Measurements from ENCODE around the gene DUSP19. TPM values are rescaled to one million over a fixed set of nuclear protein-coding genes. Genes with fewer than 3 reads are reported as not detected.
"Not testable (repeated sequence)": the region's sequence is repeated elsewhere in the genome, so short reads cannot be mapped to it uniquely, and the experiment has no call there.

Gene DUSP19, protein sequence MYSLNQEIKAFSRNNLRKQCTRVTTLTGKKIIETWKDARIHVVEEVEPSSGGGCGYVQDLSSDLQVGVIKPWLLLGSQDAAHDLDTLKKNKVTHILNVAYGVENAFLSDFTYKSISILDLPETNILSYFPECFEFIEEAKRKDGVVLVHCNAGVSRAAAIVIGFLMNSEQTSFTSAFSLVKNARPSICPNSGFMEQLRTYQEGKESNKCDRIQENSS
- total RNA-seq = 1 to 10 TPM; 1.6 to 2.1 TPM

DNA sequence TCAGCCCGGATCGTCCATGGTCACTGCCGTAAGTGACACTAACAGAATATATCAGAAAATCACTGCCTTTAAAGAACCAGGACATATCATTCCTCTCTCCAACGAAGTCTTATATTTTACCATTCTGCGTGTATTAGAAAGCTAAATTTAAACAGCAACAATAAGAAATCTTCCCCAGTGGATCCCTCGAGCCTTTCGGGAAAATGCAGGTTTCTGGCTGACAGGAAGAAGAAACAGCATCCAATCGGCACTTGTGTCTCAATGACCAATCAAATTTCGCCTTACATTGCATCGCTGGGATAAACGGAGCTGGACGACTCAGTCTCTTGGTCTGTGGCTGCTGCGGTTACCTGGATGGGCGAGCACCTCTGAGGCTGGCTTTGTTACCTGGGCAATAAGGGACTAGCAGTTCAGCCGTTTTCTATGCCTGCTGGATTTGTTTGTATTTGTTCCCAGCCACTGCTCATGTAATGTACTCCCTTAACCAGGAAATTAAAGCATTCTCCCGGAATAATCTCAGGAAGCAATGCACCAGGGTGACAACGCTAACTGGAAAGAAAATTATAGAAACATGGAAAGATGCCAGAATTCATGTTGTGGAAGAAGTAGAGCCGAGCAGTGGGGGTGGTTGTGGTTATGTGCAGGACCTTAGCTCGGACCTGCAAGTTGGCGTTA lies at the start of gene DUSP19:
Gene DUSP19 (plus strand): TSS at position 284 of the 675 bp plus-strand sequence. CDS start 187 bp downstream, at position 471.
- Mint-ChIP-seq H3K27ac (peak within 1 kb of the TSS; percentile 88), H3K9me3 (no peaks in the 10 kb centered on the region), H3K27me3 (no peaks in the 10 kb centered on the region), H3K36me3 (ENCODE audit: low read depth) (no peaks in the 10 kb centered on the region), H3K4me3 (peak within 1 kb of the TSS; percentile 96), H3K4me1 (peaks cover 6% of the 10 kb centered on the region)
- ATAC-seq (replicated peaks) = peak; percentile 96

DNA sequence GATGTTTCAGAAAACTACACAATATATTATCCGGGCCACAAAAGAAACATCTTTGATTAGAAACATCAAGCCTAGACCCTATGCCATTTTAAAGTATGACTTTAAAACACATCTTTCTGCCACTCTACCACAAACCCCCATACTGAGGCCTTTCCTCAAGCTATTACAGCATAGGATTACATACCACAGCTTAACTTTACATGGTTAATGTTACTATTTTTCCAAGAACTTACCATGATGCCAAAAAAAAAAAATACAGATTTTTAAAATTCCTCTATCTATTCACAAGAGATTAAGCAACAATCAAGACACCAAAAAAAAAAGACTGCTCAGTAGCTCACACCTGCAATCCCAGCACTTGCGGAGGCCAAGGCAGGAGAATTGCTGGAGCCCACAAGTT lies 49.3 kb upstream of the DUSP19 start:
- H3K4me1 Mint-ChIP-seq = no peaks in the 10 kb centered on the region
- no peak for ATAC-seq (replicated peaks)
- H3K9me3 Mint-ChIP-seq = no peaks in the 10 kb centered on the region
- no peak overlapping the region for H3K27ac Mint-ChIP-seq
- H3K4me3 Mint-ChIP-seq = no peak overlapping the region
- H3K27me3 Mint-ChIP-seq = peaks cover 6% of the 10 kb centered on the region
- no peaks in the 10 kb centered on the region for H3K36me3 Mint-ChIP-seq (ENCODE audit: low read depth)

DNA sequence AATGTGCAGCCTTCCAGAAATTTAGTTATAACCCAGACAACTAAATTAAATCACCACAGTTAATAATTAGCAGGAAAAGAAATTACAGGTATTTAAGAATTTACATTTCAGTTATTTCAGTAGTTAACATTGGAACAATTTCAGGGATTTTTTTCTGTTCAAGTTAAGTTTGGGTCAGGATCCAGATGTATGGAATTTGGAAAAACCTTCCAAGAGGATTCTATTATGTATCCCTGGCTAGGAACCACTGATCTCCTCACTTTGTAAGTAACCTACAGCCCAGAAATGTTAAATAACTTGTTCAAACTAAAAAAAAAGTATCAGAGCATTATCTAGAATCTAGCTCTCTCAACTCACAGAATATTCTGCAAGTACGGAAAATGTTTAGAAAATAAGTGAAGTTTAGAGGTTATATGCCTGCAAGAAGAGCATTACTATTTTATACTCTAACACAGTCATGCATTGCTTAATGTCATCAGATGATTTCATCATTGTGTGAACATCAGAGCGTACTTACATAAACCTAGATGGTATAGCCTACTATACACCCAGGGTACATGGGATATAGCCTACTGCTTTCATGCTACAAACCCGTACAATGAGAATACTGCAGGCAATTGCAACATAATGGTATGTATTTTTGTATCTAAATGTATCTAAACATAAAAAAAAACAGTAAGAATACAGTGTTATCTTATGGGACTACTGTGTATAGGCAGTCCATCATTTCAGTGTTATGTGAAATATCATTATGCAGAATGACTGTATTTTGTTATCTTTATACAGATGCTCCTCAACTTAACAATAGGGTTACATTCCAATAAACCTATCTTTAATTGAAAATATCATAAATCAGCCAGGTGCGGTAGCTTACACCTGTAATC lies 46.4 kb upstream of the DUSP19 start:
- H3K9me3 Mint-ChIP-seq = no peaks in the 10 kb centered on the region
- H3K4me1 Mint-ChIP-seq = peaks cover 6% of the 10 kb centered on the region
- no peak overlapping the region for H3K4me3 Mint-ChIP-seq
- ATAC-seq (replicated peaks) = no peak
- no peak overlapping the region for H3K27ac Mint-ChIP-seq
- H3K27me3 Mint-ChIP-seq = peaks cover 19% of the 10 kb centered on the region
- H3K36me3 Mint-ChIP-seq (ENCODE audit: low read depth) = no peaks in the 10 kb centered on the region

DNA sequence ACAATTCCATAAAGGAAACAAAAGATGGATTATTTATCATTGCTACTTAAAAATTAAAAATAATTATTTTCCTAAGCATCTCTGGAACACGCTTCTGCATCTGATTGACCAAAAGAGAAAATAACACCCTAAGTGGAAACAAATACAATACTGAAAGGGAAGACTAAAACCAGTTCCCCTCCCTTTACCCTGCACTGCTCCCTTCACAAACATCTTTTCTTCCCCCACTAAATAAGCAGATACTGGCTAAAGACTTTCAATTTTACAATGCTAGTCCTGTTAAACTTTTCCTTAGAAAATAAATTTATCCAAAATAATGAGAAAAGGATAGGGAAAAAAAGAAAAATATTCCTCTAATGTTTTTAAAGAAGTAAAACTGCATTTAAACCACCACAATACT lies 44.6 kb upstream of the DUSP19 start:
- Mint-ChIP-seq H3K9me3 (no peaks in the 10 kb centered on the region), H3K27ac (no peak overlapping the region), H3K4me3 (no peak overlapping the region), H3K36me3 (ENCODE audit: low read depth) (no peaks in the 10 kb centered on the region), H3K27me3 (peaks cover 19% of the 10 kb centered on the region), H3K4me1 (peaks cover 11% of the 10 kb centered on the region)
- no peak for ATAC-seq (replicated peaks)

DNA sequence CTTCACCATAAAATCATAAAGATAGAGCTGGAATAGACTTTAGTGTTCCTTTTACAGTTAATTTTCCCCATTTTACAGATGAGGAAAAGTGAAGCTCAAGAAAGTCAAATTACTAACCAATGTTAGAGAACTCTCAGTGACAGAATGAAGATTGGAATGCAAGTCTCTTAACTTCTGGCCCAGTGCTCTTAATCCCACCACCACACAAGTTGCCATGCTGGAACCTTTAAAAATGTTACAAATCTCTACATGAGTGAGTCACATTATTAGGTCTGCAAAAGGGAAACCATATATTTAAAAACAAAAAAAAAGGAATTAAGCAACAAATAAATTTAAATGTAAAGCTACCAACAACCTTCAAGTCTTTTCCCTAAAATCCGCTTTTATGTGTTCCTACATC lies 43.7 kb upstream of the DUSP19 start:
- H3K9me3 Mint-ChIP-seq = no peaks in the 10 kb centered on the region
- H3K4me1 Mint-ChIP-seq = peaks cover 13% of the 10 kb centered on the region
- no peaks in the 10 kb centered on the region for H3K36me3 Mint-ChIP-seq (ENCODE audit: low read depth)
- peaks cover 23% of the 10 kb centered on the region for H3K27me3 Mint-ChIP-seq
- no peak overlapping the region for H3K4me3 Mint-ChIP-seq
- no peak for ATAC-seq (replicated peaks)
- no peak overlapping the region for H3K27ac Mint-ChIP-seq

DNA sequence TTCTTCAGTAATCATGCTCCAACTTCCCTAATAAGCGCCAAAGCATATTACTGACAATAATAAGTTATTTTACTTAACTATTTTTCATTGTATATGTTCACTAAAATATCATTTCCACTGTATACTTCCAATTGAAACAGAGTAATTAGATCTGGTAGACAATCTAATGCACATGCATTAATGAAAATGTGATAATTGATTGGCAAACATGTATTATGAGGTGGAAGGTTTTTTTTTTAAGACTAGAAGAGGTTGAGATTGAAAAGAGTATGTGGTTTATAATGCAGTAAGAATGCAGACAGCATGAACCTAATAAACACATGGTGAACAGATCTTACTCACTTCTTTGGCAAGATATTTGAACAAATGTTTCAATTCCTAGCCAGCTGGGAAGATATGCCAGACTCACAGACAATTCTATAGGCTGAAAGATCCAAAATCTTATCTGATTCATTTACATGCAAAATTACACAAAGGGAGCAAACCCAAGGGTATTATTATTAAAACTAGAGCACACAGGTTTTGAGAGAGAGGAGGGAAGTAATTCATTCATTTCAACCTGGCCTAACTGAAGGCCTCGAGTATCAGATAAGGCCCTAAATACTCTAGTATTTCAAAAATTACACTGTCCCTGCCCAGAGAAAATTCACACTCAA lies 43.1 kb upstream of the DUSP19 start:
- no peak for ATAC-seq (replicated peaks)
- peaks cover 30% of the 10 kb centered on the region for H3K27me3 Mint-ChIP-seq
- peak overlapping the region; percentile 90 for H3K4me3 Mint-ChIP-seq
- H3K27ac Mint-ChIP-seq = no peak overlapping the region
- H3K4me1 Mint-ChIP-seq = peaks cover 13% of the 10 kb centered on the region
- no peaks in the 10 kb centered on the region for H3K36me3 Mint-ChIP-seq (ENCODE audit: low read depth)
- H3K9me3 Mint-ChIP-seq = no peaks in the 10 kb centered on the region

DNA sequence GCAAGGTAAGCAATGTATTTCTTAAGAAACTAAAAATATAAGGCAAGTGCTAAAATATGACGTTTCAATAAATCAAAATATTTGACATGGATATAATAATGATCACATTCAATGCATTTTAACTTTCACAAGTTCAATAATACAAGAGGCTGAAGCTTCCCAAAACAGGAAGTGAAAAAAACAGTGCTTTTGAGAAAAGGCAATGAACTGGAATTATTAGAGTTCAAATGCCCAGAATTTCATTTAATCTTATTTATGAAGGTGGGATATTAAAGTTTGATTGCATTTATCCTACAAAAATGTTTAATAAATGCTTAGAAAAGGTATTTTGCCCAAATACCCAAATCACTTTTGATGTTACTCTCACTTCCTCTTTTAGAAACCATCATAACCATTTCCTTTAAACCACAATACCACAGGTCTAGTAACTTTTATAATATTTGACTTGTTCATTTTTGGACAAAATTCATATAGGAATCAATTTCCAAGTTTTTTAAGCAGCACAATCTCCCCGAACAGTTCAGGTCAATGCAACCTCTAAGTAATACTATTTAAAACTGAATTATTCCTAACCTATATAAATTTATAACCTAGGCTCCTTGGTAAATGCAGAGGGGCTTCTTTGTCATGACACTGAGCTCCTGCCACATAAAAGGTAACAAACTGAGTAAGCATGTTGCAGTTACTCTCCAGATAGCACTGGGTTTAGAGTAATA lies 42.4 kb upstream of the DUSP19 start:
- Mint-ChIP-seq H3K4me3 (peak overlapping the region; percentile 90), H3K9me3 (no peaks in the 10 kb centered on the region), H3K27me3 (peaks cover 32% of the 10 kb centered on the region), H3K4me1 (peaks cover 13% of the 10 kb centered on the region), H3K27ac (no peak overlapping the region), H3K36me3 (ENCODE audit: low read depth) (no peaks in the 10 kb centered on the region)
- no peak for ATAC-seq (replicated peaks)

DNA sequence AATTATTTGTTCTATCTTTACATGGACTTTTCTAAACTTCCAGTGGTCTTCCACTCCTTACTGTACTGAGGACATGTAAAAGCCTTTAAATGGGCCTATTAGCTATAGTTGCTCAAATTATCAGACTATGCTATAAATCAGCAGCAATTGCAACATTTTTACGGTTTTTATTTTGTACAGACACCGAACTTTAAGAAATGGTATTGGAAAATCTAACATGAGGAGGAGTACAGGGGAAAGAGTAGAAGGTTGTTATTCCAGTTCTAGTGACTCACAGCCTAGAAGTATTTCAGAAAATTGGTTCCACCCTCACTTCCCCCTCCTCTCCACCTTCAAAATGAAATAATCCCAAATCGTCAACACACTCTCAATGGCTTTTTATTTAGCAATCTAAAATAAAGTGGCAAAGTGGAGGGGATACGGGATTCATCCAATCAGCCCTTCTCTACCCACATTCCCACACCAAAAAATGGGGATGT lies 41.4 kb upstream of the DUSP19 start:
- Mint-ChIP-seq H3K36me3 (ENCODE audit: low read depth) (no peaks in the 10 kb centered on the region), H3K4me1 (peaks cover 13% of the 10 kb centered on the region), H3K27ac (peak overlapping the region; percentile 85), H3K9me3 (no peaks in the 10 kb centered on the region), H3K4me3 (peak overlapping the region; percentile 90), H3K27me3 (peaks cover 34% of the 10 kb centered on the region)
- ATAC-seq (replicated peaks) = no peak

DNA sequence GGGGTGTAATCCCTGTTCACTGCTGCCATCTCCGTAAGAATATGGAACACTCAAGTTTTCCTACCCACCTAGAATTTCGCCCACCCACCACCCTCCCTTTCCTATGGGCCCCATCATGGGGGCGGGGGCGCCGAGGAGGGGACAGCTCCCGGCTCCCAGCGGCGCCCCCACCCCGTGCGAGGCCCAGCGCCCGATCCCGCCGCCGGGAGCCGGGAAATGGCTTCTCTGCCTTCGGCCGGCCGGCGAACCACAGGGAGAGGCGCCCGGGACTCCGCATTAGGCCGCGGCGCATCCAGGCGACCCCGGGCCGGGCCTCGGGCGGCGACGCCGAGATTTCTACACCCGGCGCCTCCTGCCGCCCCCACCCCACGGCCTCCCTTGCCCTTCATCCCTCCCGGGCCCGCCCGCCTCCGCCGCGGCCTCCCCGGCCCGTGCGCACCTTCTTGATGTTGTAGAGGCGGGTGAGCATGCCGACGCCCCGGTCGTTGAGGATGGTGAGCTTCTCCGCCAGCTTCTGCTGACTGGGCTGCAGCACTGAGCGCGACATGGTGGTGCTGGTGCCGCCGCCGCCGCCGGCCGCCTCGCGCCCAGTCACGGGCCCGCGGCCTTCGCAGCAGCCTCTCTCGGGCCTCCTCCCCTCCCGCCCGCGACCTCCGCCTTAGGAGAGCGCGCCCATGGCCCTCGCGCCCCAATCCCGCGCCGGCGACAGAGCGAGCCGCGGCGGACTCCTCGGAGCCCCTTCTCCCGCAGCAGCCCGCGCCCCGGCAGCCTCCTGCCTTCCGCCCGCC lies 40.8 kb upstream of the DUSP19 start:
- peak overlapping the region; percentile 85 for H3K27ac Mint-ChIP-seq
- peak; percentile 67 for ATAC-seq (replicated peaks)

DNA sequence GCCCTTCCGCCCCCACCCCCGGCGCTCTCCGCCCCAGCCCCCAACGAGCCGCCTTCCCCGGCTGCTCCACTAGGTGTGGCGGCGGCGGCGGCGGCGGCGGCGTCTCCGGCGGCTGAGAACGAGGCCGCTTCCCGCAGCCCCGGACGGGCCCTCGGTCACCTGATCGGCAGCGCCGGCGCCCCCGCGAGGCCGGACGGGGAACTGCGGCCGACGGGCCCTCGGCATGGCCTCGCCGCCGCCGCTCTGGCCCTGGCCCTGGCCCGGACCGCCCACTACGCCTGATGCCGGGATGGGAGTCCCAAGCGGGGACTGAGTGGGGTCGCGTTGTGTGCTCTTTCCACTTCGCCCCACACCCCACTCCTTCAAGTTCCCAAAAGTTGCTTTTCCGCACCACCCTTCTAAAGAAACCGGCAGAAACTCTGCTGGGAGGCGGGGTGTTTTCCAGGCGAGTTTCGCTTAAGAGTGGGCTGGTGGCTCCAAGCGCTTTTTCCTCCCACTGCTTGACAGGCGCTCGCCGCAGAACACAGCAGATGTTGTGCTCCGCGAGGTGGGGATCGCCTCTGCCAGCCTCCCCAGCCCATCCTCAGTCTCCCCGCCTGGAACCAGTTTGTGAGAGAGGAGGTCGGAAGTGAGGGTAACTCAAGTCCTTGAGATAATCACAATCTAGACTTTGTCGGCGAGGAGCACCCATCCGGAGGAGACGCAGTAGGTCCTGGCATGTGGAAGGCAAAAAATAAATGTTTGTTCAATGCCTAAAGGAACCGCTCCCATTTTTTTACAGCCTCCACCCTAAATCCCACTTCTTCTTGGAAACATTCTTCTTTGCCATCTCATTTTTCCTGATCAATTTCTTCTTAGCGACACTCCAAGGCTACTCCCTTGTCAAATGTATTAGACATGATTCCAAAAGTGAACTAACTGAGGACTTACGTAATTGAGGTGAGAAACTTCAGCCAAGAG lies 39.9 kb upstream of the DUSP19 start, which contains the start of gene NCKAP1:
Gene NCKAP1 (minus strand): TSS at position 117 of the 960 bp plus-strand sequence. CDS start 358 bp downstream, outside the sequence.
- H3K36me3 Mint-ChIP-seq (ENCODE audit: low read depth) = no peaks in the 10 kb centered on the region
- H3K9me3 Mint-ChIP-seq = no peaks in the 10 kb centered on the region
- H3K27ac Mint-ChIP-seq = peak within 1 kb of the TSS; percentile 85

More for the DNA sequence above, 40.8 kb upstream of the DUSP19 start:
- no peaks in the 10 kb centered on the region for H3K9me3 Mint-ChIP-seq
- no peaks in the 10 kb centered on the region for H3K36me3 Mint-ChIP-seq (ENCODE audit: low read depth)
- peak overlapping the region; percentile 90 for H3K4me3 Mint-ChIP-seq
- peaks cover 13% of the 10 kb centered on the region for H3K4me1 Mint-ChIP-seq
- peaks cover 37% of the 10 kb centered on the region for H3K27me3 Mint-ChIP-seq

DNA sequence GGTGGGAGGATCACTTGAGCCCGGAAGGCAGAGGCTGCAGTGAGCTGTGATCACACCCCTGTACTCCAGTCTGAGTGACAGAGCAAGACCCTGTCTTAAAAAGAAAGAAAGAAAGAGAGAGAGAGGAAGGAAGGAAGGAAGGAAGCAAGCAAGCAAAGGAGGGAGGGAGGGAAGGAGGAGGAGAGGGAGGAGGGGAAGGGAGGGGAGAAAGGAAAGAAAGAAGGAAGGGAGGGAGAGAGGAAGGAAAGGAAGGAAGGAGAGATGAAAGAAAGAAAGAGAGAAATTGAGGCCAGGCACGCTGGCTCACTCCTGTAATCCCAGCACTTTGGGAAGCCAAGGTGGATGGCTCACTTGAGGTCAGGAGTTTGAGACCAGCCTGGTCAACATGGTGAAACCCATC lies 37.9 kb upstream of the DUSP19 start:
- H3K27me3 Mint-ChIP-seq = peaks cover 40% of the 10 kb centered on the region
- H3K36me3 Mint-ChIP-seq (ENCODE audit: low read depth) = no peaks in the 10 kb centered on the region
- no peaks in the 10 kb centered on the region for H3K9me3 Mint-ChIP-seq

More for the DNA sequence above, 39.9 kb upstream of the DUSP19 start, which contains the start of gene NCKAP1:
- H3K27me3 Mint-ChIP-seq = peaks cover 35% of the 10 kb centered on the region
- peak within 1 kb of the TSS; percentile 90 for H3K4me3 Mint-ChIP-seq
- peaks cover 13% of the 10 kb centered on the region for H3K4me1 Mint-ChIP-seq
- peak; percentile 89 for ATAC-seq (replicated peaks)

DNA sequence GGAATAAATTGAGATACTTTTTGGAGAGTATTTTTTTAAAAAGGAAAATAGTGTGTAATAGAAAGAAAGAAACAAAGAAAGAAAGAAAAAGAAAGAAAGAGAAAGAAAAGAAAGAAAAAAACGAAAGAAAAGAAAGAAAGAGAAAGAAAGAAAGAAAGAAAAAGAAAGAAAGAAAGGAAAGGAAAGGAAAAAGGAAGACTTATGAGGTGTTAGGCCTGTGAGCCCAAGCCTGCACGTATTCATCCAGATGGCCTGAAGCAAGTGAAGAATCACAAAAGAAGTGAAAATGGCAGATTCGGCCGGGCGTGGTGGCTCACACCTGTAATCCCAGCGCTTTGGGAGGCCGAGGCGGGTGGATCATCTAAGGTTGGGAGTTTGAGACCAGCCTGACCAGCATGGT lies 35.0 kb upstream of the DUSP19 start:
- H3K9me3 Mint-ChIP-seq; H3K27ac Mint-ChIP-seq; ATAC-seq (replicated peaks); H3K4me3 Mint-ChIP-seq; H3K4me1 Mint-ChIP-seq; H3K36me3 Mint-ChIP-seq (ENCODE audit: low read depth): not testable (repeated sequence)
- H3K27me3 Mint-ChIP-seq = peaks cover 41% of the 10 kb centered on the region

More for the DNA sequence above, 37.9 kb upstream of the DUSP19 start:
- H3K27ac Mint-ChIP-seq = no peak overlapping the region
- no peak for ATAC-seq (replicated peaks)
- H3K4me1 Mint-ChIP-seq = peaks cover 13% of the 10 kb centered on the region
- no peak overlapping the region for H3K4me3 Mint-ChIP-seq

Measured in activated T-helper 17 cell treated with anti-CD3 and anti-CD28 coated beads, Interleukin-2, amount 50 U/mL, for 72 hours (primary cell).